Measurements from ENCODE around the gene F2R. TPM values are rescaled to one million over a fixed set of nuclear protein-coding genes. Genes with fewer than 3 reads are reported as not detected.
"Not testable (repeated sequence)": the region's sequence is repeated elsewhere in the genome, so short reads cannot be mapped to it uniquely, and the experiment has no call there.

F2R gene
- total RNA-seq, 4 donors from 2014 or later, result 33.8 to 48.6 (median 45.7) TPM

DNA sequence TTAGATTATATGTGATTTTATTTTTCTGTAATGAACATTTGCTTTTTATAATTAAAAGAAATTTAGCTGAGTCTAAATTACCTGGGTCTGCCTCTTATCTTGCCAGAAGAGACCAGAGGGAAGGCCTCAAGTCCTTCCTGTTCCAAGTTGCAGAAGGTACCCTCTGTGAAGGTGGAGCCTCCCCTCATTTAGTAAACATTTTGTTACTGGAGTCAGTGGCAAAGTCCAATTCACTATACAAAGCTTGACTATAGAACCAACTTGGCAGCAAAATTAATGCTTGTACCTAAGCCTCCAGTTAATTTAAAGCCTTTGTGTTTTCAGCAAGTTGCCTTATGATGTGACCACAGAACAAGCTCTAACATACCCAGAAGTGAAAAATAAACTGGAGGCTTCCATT is 42.8 kb upstream of the F2R start:
- Histone ChIP-seq H3K4me1 (no peaks in the 10 kb centered on the region), H3K27me3 (no peaks in the 10 kb centered on the region), H3K9me3 (no peaks in the 10 kb centered on the region), H3K4me3 (no peak overlapping the region), H3K27ac (no peak overlapping the region), H3K36me3 (peaks cover 4% of the 10 kb centered on the region)
- TF ChIP-seq POLR2A (IDR thresholded peaks at IDR 0.05), result no peak
- no peak for TF ChIP-seq EP300 (IDR thresholded peaks at IDR 0.05)
- no peak for TF ChIP-seq POLR2AphosphoS5 (IDR thresholded peaks at IDR 0.05)
- no peak for DNase-seq (ENCODE audit: low spot score in 2 of 2)

DNA sequence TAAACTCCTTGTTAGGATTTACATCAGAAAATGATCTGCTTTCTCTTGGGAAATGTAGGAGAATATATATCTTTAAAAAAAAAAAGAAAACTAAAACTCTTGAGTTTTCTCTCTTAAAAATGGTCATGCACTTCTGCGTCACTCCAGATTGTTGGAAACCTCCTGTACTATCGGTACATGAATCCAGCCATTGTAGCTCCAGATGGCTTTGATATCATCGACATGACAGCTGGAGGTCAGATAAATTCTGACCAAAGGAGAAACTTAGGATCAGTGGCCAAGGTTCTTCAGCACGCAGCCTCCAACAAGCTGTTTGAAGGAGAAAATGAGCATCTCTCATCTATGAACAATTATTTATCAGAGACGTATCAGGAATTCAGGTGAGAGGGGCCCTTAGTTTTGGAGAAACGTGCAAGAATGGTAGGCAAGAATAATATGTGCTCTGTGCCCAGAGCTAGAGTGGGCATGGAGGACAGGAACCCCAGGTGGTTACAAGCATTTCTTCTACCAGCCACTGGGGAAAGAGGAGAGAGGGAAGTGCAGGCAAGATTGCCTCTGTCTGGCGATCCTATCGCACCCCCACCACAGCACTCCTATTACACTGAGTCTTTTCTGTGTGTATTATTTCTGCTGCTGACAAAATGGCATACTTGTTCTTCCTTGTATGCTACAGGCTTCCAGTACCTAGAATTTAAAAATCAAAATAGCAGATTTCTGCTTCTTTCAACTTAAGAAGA is 41.4 kb upstream of the F2R start:
- no peak for DNase-seq (ENCODE audit: low spot score in 2 of 2)
- no peak overlapping the region for H3K27ac ChIP-seq
- WGBS, result 85% methylated on average over 8 of the region's 8 CpGs
- TF ChIP-seq POLR2A (IDR thresholded peaks at IDR 0.05) (no peak), EP300 (IDR thresholded peaks at IDR 0.05) (no peak), POLR2AphosphoS5 (IDR thresholded peaks at IDR 0.05) (no peak)
- TF ChIP-seq, protein P1, sequence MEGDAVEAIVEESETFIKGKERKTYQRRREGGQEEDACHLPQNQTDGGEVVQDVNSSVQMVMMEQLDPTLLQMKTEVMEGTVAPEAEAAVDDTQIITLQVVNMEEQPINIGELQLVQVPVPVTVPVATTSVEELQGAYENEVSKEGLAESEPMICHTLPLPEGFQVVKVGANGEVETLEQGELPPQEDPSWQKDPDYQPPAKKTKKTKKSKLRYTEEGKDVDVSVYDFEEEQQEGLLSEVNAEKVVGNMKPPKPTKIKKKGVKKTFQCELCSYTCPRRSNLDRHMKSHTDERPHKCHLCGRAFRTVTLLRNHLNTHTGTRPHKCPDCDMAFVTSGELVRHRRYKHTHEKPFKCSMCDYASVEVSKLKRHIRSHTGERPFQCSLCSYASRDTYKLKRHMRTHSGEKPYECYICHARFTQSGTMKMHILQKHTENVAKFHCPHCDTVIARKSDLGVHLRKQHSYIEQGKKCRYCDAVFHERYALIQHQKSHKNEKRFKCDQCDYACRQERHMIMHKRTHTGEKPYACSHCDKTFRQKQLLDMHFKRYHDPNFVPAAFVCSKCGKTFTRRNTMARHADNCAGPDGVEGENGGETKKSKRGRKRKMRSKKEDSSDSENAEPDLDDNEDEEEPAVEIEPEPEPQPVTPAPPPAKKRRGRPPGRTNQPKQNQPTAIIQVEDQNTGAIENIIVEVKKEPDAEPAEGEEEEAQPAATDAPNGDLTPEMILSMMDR (IDR thresholded peaks at IDR 0.05), result no peak
- no peaks in the 10 kb centered on the region for H3K9me3 ChIP-seq
- H3K27me3 ChIP-seq, result no peaks in the 10 kb centered on the region
- no peak overlapping the region for H3K4me3 ChIP-seq
- no peaks in the 10 kb centered on the region for H3K4me1 ChIP-seq
- peaks cover 4% of the 10 kb centered on the region for H3K36me3 ChIP-seq

DNA sequence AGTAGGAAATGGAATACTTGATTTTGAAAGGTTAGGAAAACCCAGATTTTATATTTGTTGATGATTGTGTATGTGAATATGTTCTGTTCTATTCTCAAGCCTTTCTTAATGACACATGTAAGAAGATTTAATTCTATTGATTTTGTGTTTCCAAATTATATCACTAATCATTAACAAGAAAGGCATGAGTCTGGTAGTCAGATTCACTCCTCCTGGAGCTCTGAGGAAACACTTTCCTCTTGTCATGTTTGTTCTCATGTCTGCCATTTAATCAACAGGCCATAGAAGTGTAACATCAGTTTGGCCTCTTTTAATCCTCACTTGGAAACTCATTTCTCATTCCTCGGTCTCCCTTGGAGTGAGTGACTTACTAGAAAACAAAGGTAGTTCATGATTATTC is 40.6 kb upstream of the F2R start:
- Histone ChIP-seq H3K4me3 (no peak overlapping the region), H3K9me3 (no peaks in the 10 kb centered on the region), H3K27me3 (no peaks in the 10 kb centered on the region), H3K36me3 (peaks cover 4% of the 10 kb centered on the region), H3K4me1 (no peaks in the 10 kb centered on the region), H3K27ac (no peak overlapping the region)
- 91% methylated on average over 1 of the region's 1 CpG for WGBS
- no peak for DNase-seq (ENCODE audit: low spot score in 2 of 2)
- TF ChIP-seq, protein P1 (IDR thresholded peaks at IDR 0.05), result no peak
- TF ChIP-seq EP300 (IDR thresholded peaks at IDR 0.05) (no peak), POLR2A (IDR thresholded peaks at IDR 0.05) (no peak), POLR2AphosphoS5 (IDR thresholded peaks at IDR 0.05) (no peak)

DNA sequence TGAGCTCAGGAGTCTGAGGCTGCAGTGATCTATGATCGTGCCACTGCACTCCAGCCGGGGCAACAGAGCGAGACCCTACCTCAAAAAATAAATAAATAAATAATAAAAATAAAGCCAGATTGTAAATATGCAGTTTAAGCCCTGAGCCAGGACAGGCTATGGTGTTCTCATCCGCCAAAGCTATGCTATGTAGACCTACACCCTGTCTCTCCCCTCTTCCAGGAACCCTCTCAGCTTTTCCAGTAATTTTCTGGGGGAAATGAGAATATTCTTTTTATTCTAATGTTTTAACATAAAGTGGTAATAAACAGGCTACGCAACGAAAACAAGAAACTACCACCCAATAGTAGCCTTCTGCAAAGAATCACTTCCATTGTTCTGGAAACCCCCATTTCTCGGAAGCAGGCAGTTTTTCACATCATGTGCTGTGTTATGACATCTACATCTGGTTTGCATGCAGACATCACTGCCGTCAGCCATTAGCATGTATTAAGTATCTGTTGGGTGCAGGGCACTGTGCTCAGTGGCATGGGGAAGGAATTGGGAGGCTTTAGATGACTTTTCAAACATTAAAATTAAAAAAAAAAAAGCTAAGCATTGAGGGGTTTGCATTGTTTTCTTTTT is 38.0 kb upstream of the F2R start:
- no peak for DNase-seq (ENCODE audit: low spot score in 2 of 2)
- Histone ChIP-seq H3K36me3 (peaks cover 4% of the 10 kb centered on the region), H3K4me3 (no peak overlapping the region), H3K27ac (no peak overlapping the region), H3K9me3 (no peaks in the 10 kb centered on the region), H3K4me1 (peaks cover 3% of the 10 kb centered on the region), H3K27me3 (no peaks in the 10 kb centered on the region)
- 86% methylated on average over 8 of the region's 8 CpGs for WGBS
- TF ChIP-seq POLR2AphosphoS5 (IDR thresholded peaks at IDR 0.05) (no peak), POLR2A (IDR thresholded peaks at IDR 0.05) (no peak), EP300 (IDR thresholded peaks at IDR 0.05) (no peak)
- TF ChIP-seq, protein P1 (IDR thresholded peaks at IDR 0.05), result no peak

DNA sequence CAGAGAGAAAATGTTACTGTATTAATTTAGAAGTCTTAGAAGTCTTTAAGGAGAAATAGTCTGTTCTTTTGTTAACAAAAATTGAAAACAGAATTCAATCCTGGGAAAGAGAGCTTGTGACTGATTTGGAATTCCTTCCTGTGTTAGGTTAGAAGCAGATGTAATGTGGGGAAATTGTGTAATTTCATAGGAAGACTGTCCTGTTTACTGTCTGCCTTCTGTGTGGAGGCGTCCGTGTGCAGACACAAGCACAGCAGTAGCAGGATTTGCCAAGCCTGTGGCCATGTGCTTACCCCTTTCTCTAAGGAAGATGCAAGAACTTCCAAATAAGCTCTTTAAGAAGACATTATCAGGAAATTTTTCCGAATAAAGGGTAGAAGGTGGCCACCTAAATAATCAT is 36.7 kb upstream of the F2R start:
- Histone ChIP-seq H3K9me3 (no peaks in the 10 kb centered on the region), H3K36me3 (peaks cover 4% of the 10 kb centered on the region), H3K4me3 (no peak overlapping the region), H3K27ac (no peak overlapping the region), H3K27me3 (no peaks in the 10 kb centered on the region), H3K4me1 (peaks cover 3% of the 10 kb centered on the region)
- WGBS, result 61% methylated on average over 3 of the region's 3 CpGs
- TF ChIP-seq EP300 (IDR thresholded peaks at IDR 0.05) (no peak), POLR2A (IDR thresholded peaks at IDR 0.05) (no peak), POLR2AphosphoS5 (IDR thresholded peaks at IDR 0.05) (no peak)
- TF ChIP-seq, protein P1 (IDR thresholded peaks at IDR 0.05), result no peak
- DNase-seq (ENCODE audit: low spot score in 2 of 2), result no peak

DNA sequence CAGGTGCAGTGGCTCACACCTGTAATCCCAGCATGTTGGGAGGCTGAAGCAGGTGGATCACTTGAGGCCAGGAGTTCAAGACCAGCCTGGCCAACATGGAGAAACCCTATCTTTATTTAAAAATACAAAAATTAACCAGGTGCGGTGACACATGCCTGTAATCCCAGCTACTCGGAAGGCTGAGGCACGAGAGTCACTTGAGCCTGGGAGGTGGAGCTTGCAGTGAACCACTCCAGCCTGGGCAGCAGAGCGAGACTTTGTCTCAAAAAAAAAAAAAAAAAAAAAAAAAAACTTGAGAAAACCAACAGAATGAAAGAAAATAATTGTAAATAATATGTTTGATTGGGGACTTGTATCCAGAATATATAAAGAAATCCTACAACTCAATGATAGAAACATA is 35.1 kb upstream of the F2R start:
- not testable (repeated sequence) for H3K4me3 ChIP-seq; H3K27ac ChIP-seq; H3K27me3 ChIP-seq; H3K36me3 ChIP-seq; DNase-seq (ENCODE audit: low spot score in 2 of 2); H3K9me3 ChIP-seq; H3K4me1 ChIP-seq
- WGBS, result 85% methylated on average over 4 of the region's 4 CpGs

Measured in suprapubic skin (tissue), 4 donors.